Measurements from ENCODE around the gene PYGM. TPM values are rescaled to one million over a fixed set of nuclear protein-coding genes. Genes with fewer than 3 reads are reported as not detected.

Gene PYGM
- total RNA-seq, 1 experiment from 2014 or later, result 1.4 TPM

GRCh38 chr11:64720640-64721358 is 39.0 kb downstream of the PYGM start:
- Histone ChIP-seq H3K27me3 (replicated peaks; ENCODE audit: control insufficient read depth, insufficient read depth, low read length) (peaks cover 9% of the 10 kb centered on the region), H3K9me3 (no peaks in the 10 kb centered on the region), H3K4me3 (ENCODE audit: low read depth, low read length) (no peak overlapping the region), H3K36me3 (ENCODE audit: control insufficient read depth, insufficient read depth, low read length) (no peaks in the 10 kb centered on the region), H3K4me1 (peaks cover 24% of the 10 kb centered on the region)
- Mint-ChIP-seq H3K9me3 (ENCODE audit: unreplicated experiment) (no peaks in the 10 kb centered on the region), H3K36me3 (ENCODE audit: insufficient read depth, unreplicated experiment) (no peaks in the 10 kb centered on the region), H3K27ac (ENCODE audit: unreplicated experiment) (no peak overlapping the region), H3K4me3 (ENCODE audit: unreplicated experiment) (no peak overlapping the region), H3K27me3 (ENCODE audit: insufficient read depth, unreplicated experiment) (peaks cover 26% of the 10 kb centered on the region), H3K4me1 (ENCODE audit: low read depth, unreplicated experiment) (peaks cover 12% of the 10 kb centered on the region)
- no peak for TF ChIP-seq CTCF (IDR thresholded peaks at IDR 0.05; ENCODE audit: insufficient read depth in 1 of 2, low read depth in 1 of 2, low read length in 1 of 2, severe bottlenecking in 1 of 2, unreplicated experiment in 1 of 2)
- intact Hi-C loops (cut with micrococcal nuclease; ENCODE audit: unreplicated experiment), result no loop called here
- DNase-seq, result no peak
- BruUV-seq (replicated peaks), result no TSS peak
- CTCF ChIA-PET, result no interaction called here
- POLR2A ChIA-PET, result no interaction called here

GRCh38 chr11:64720167-64720566 is 39.6 kb downstream of the PYGM start:
- Histone ChIP-seq H3K4me1 (peaks cover 20% of the 10 kb centered on the region), H3K4me3 (ENCODE audit: low read depth, low read length) (no peak overlapping the region), H3K9me3 (no peaks in the 10 kb centered on the region), H3K36me3 (ENCODE audit: control insufficient read depth, insufficient read depth, low read length) (no peaks in the 10 kb centered on the region), H3K27me3 (replicated peaks; ENCODE audit: control insufficient read depth, insufficient read depth, low read length) (peaks cover 12% of the 10 kb centered on the region)
- H3K4me1 Mint-ChIP-seq (ENCODE audit: low read depth, unreplicated experiment), result peaks cover 6% of the 10 kb centered on the region
- POLR2A ChIA-PET, result no interaction called here
- H3K9me3 Mint-ChIP-seq (ENCODE audit: unreplicated experiment), result no peaks in the 10 kb centered on the region
- H3K27me3 Mint-ChIP-seq (ENCODE audit: insufficient read depth, unreplicated experiment), result peaks cover 28% of the 10 kb centered on the region
- TF ChIP-seq CTCF (IDR thresholded peaks at IDR 0.05; ENCODE audit: insufficient read depth in 1 of 2, low read depth in 1 of 2, low read length in 1 of 2, severe bottlenecking in 1 of 2, unreplicated experiment in 1 of 2), result no peak
- CTCF ChIA-PET, result no interaction called here
- DNase-seq, result no peak
- H3K36me3 Mint-ChIP-seq (ENCODE audit: insufficient read depth, unreplicated experiment), result no peaks in the 10 kb centered on the region
- no peak overlapping the region for H3K4me3 Mint-ChIP-seq (ENCODE audit: unreplicated experiment)
- intact Hi-C loops (cut with micrococcal nuclease; ENCODE audit: unreplicated experiment), result no loop called here
- no peak overlapping the region for H3K27ac Mint-ChIP-seq (ENCODE audit: unreplicated experiment)
- no TSS peak for BruUV-seq (replicated peaks)

- BruUV-seq (replicated peaks), result no TSS peak
- intact Hi-C loops (cut with micrococcal nuclease; ENCODE audit: unreplicated experiment), result no loop called here
- peaks cover 12% of the 10 kb centered on the region for H3K4me1 ChIP-seq
- ChIA-PET CTCF (interaction anchor here (1.6 kb wide), 1 partner anchor 31 kb away, joined by 5 read pairs; no protein-coding TSS in a partner anchor), POLR2A (no interaction called here)
- H3K4me3 Mint-ChIP-seq (ENCODE audit: unreplicated experiment), result no peak overlapping the region
- H3K4me1 Mint-ChIP-seq (ENCODE audit: low read depth, unreplicated experiment), result no peaks in the 10 kb centered on the region
- no peak for DNase-seq
- no peak overlapping the region for H3K27ac Mint-ChIP-seq (ENCODE audit: unreplicated experiment)
- H3K9me3 ChIP-seq, result no peaks in the 10 kb centered on the region
- H3K27me3 ChIP-seq (replicated peaks; ENCODE audit: control insufficient read depth, insufficient read depth, low read length), result peaks cover 13% of the 10 kb centered on the region
- H3K36me3 ChIP-seq (ENCODE audit: control insufficient read depth, insufficient read depth, low read length), result no peaks in the 10 kb centered on the region
- peaks cover 35% of the 10 kb centered on the region for H3K27me3 Mint-ChIP-seq (ENCODE audit: insufficient read depth, unreplicated experiment)
- TF ChIP-seq CTCF (IDR thresholded peaks at IDR 0.05; ENCODE audit: insufficient read depth in 1 of 2, low read depth in 1 of 2, low read length in 1 of 2, severe bottlenecking in 1 of 2, unreplicated experiment in 1 of 2), result no peak
- no peak overlapping the region for H3K4me3 ChIP-seq (ENCODE audit: low read depth, low read length)
- no peaks in the 10 kb centered on the region for H3K36me3 Mint-ChIP-seq (ENCODE audit: insufficient read depth, unreplicated experiment)
- H3K9me3 Mint-ChIP-seq (ENCODE audit: unreplicated experiment), result no peaks in the 10 kb centered on the region
These were observed 40.4 kb downstream of the PYGM start for GRCh38 chr11:64719406-64719805.

All from Caco-2 (cell line).